HepG2 (cell line): Measurements from ENCODE around the gene UNG. TPM values are rescaled to one million over a fixed set of nuclear protein-coding genes. Genes with fewer than 3 reads are reported as not detected.

Experiments used
- ATF1 ChIP-seq: IDR thresholded peaks from 2 replicates; pipeline ENCODE4 v1.6.1; 2016; ENCODE audit warnings: mild to moderate bottlenecking, control low read depth
- ATF3 ChIP-seq: sonication (generic); formaldehyde crosslinking; IDR thresholded peaks from 2 replicates; pipeline ENCODE4 v1.4.0; 2020; ENCODE audit warnings: missing genetic modification reagents
- CHD2 ChIP-seq: IDR thresholded peaks from 2 replicates; pipeline ENCODE4 v1.6.1; 2011; ENCODE audit warnings: low read depth, low read length, improper control_type of control experiment
- GLI4 ChIP-seq: sonication (generic); formaldehyde crosslinking; IDR thresholded peaks from 2 replicates; pipeline ENCODE4 v1.5.1; 2020; ENCODE audit warnings: missing genetic modification reagents, mild to moderate bottlenecking, moderate library complexity, borderline replicate concordance
- MLX ChIP-seq: IDR thresholded peaks from 2 replicates; pipeline ENCODE4 v1.6.1; 2016
- MYNN ChIP-seq: sonication (generic); formaldehyde crosslinking; IDR thresholded peaks from 2 replicates; pipeline ENCODE4 v1.4.0; 2020; ENCODE audit warnings: mild to moderate bottlenecking, low read depth, missing genetic modification reagents
- NBN ChIP-seq: fragments of 450-650 bp; conservative IDR thresholded peaks from 2 replicates; pipeline ENCODE4 v1.6.1; 2017
- NCOA1 ChIP-seq: sonication (generic); formaldehyde crosslinking; IDR thresholded peaks from 2 replicates; pipeline ENCODE4 v1.9.0; 2021; ENCODE audit warnings: missing genetic modification reagents
- PAXIP1 ChIP-seq: sonication (generic); formaldehyde crosslinking; conservative IDR thresholded peaks from 2 replicates; pipeline ENCODE4 v1.4.0; 2020; ENCODE audit warnings: mild to moderate bottlenecking, missing genetic modification reagents, moderate library complexity
- TSC22D2 ChIP-seq: sonication (generic); formaldehyde crosslinking; IDR thresholded peaks from 2 replicates; pipeline ENCODE4 v1.5.1; 2020; ENCODE audit warnings: missing genetic modification reagents, mild to moderate bottlenecking, borderline replicate concordance
- ZBTB26 ChIP-seq: IDR thresholded peaks from 2 replicates; pipeline ENCODE4 v1.6.1; 2016; ENCODE audit warnings: missing compliant biosample characterization, missing genetic modification reagents, borderline replicate concordance
- ZBTB33 ChIP-seq: sonication (generic); formaldehyde crosslinking; IDR thresholded peaks from 2 replicates; pipeline ENCODE4 v1.4.0; 2020; ENCODE audit warnings: missing genetic modification reagents
- ZNF143 ChIP-seq: sonication (generic); formaldehyde crosslinking; IDR thresholded peaks from 2 replicates; pipeline ENCODE4 v1.4.0; 2020; ENCODE audit warnings: missing genetic modification reagents
- ZNF329 ChIP-seq: sonication (generic); formaldehyde crosslinking; IDR thresholded peaks from 2 replicates; pipeline ENCODE4 v1.9.0; 2021; ENCODE audit warnings: low read depth, mild to moderate bottlenecking, missing genetic modification reagents
- ZNF337 ChIP-seq: sonication (generic); formaldehyde crosslinking; IDR thresholded peaks from 2 replicates; pipeline ENCODE4 v1.5.1; 2020; ENCODE audit warnings: missing genetic modification reagents, low read depth, mild to moderate bottlenecking, borderline replicate concordance
- ZNF34 ChIP-seq: sonication (generic); formaldehyde crosslinking; IDR thresholded peaks from 2 replicates; pipeline ENCODE4 v1.4.0; 2020; ENCODE audit warnings: mild to moderate bottlenecking, missing genetic modification reagents, borderline replicate concordance
- ZNF484 ChIP-seq: sonication (generic); formaldehyde crosslinking; IDR thresholded peaks from 2 replicates; pipeline ENCODE4 v1.5.1; 2020; ENCODE audit warnings: mild to moderate bottlenecking, low read depth, missing genetic modification reagents, borderline replicate concordance
- ZNF512 ChIP-seq: sonication (generic); formaldehyde crosslinking; IDR thresholded peaks from 2 replicates; pipeline ENCODE4 v1.4.0; 2020; ENCODE audit warnings: mild to moderate bottlenecking, missing genetic modification reagents
- ZNF674 ChIP-seq: sonication (generic); formaldehyde crosslinking; IDR thresholded peaks from 2 replicates; pipeline ENCODE4 v1.5.0; 2020; ENCODE audit warnings: low read depth, mild to moderate bottlenecking, missing genetic modification reagents
- polyA plus RNA-seq, 8 experiments: library from polyadenylated mRNA; depleted of rRNA in 3 of 8; stranded (reverse) in 7 of 8; unstranded in 1 of 8; fragments of >200 nt; fragmentation: Illumina TruSeq in 4 of 8; extraction: Trizol in 4 of 8; gene quantifications; 2 replicates each; pipeline versions ENCODE4 v1.2.1 to v1.2.3, GENCODE V29; 2011 to 2016; ENCODE audit warnings: low read depth in 4 of 8, missing spikeins in 1 of 8, mixed read lengths in 1 of 8; ENCODE audit not compliant: insufficient read depth in 1 of 8
- total RNA-seq, 5 experiments: library from RNA; depleted of rRNA; stranded (reverse); fragments of >200 nt; fragmentation: Illumina TruSeq; extraction: Trizol; gene quantifications; 2 replicates each; pipeline ENCODE4 v1.2.3, GENCODE V29; 2016; ENCODE audit warnings: low read depth in 1 of 5

The UNG gene
- total and polyA plus RNA-seq, 2 of the 13 experiments (the other 11 are each of a cell fraction or from before 2014, with no cell fraction given), result 23.3 to 114 TPM

GRCh38 chr12:109093022-109093918 lies 4.1 kb upstream of the UNG start, which contains the start of gene ALKBH2 (continued):
- TF ChIP-seq TSC22D2 (CRISPR knock-in tag) (peak; percentile 88; the same call in 1 of the 2 replicates), ZNF143 (CRISPR knock-in tag) (peak; percentile 85), CHD2 (peak; percentile 92), ZNF512 (CRISPR knock-in tag) (no peak), ZNF337 (CRISPR knock-in tag) (0 out of 2 replicates have a peak, but pooled peaks have one; percentile 96), NBN (no peak), ZNF484 (CRISPR knock-in tag) (no peak), MLX (CRISPR knock-in tag) (peak; percentile 77; the same call in 1 of the 2 replicates), NCOA1 (CRISPR knock-in tag) (peak; percentile 88; the same call in 1 of the 2 replicates), ZNF674 (CRISPR knock-in tag) (no peak), ZBTB33 (CRISPR knock-in tag) (peak; percentile 56), ZNF34 (CRISPR knock-in tag) (peak; percentile 63; the same call in 1 of the 2 replicates), PAXIP1 (CRISPR knock-in tag) (peak; percentile 52; the same call in 1 of the 2 replicates), MYNN (CRISPR knock-in tag) (peak; percentile 87; the same call in 1 of the 2 replicates), ZBTB26 (peak; percentile 87), ATF3 (CRISPR knock-in tag) (peak; percentile 69), ZNF329 (no peak), GLI4 (peak; percentile 88; the same call in 1 of the 2 replicates), ATF1 (CRISPR knock-in tag) (peak; percentile 92)
